Right lobe of liver (tissue), 6 donors: ENCODE data around the gene MRPL33. TPM values are rescaled to one million over a fixed set of nuclear protein-coding genes. Genes with fewer than 3 reads are reported as not detected.

Experiments
- ATAC-seq, 4 donors: fragments of 200-7000 bp; cut with Tn5 transposase; one replicate each; pipeline ENCODE4 v1.9.1; 2020; ENCODE audit warnings: mild to moderate bottlenecking in 4 of 4, moderate library complexity in 4 of 4
- DNase-seq, 3 donors: peaks; one replicate each; pipeline ENCODE4 v3.0.0-alpha.2; 2020
- H3K27ac ChIP-seq, 3 donors: fragments of 200-600 bp; one replicate each; pipeline ENCODE4 v1.8.0; 2022
- H3K27me3 ChIP-seq, 2 donors: fragments of 200-600 bp; one replicate each; pipeline ENCODE4 v1.8.0; 2022
- H3K36me3 ChIP-seq, 4 donors: fragments of 200-600 bp; sonication (generic) in 1 of 4; one replicate each; pipeline versions ENCODE4 v1.5.1 to v1.8.0; 2017 to 2022; ENCODE audit warnings: control low read depth in 1 of 4
- H3K4me1 ChIP-seq, 4 donors: fragments of 200-600 bp; sonication (generic) in 1 of 4; one replicate each; pipeline versions ENCODE4 v1.5.1 to v1.8.0; 2017 to 2022; ENCODE audit warnings: control low read depth in 1 of 4
- H3K4me3 ChIP-seq, 3 donors: fragments of 200-600 bp; one replicate each; pipeline ENCODE4 v1.8.0; 2022
- H3K9me3 ChIP-seq, 4 donors: fragments of 200-600 bp; sonication (generic) in 1 of 4; one replicate each; pipeline versions ENCODE4 v1.5.1 to v1.8.0; 2017 to 2022; ENCODE audit warnings: control low read depth in 1 of 4
- CTCF ChIP-seq, 4 donors: fragments of 200-600 bp in 3 of 4; fragments of 450-650 bp in 1 of 4; IDR thresholded peaks; one replicate each; pipeline versions ENCODE4 v1.5.1 to v1.8.0; 2016 to 2022; ENCODE audit warnings: antibody characterized with exemption in 4 of 4, mild to moderate bottlenecking in 2 of 4
- POLR2A ChIP-seq: fragments of 450-650 bp; IDR thresholded peaks from one replicate; pipeline ENCODE4 v1.6.1; 2017; ENCODE audit warnings: antibody characterized with exemption, mild to moderate bottlenecking
- WGBS: methylation state at CpG from one replicate; pipeline ENCODE4 v1.1.6; 2018; ENCODE audit warnings: low coverage, low lambda C conversion rate; ENCODE audit not compliant: insufficient coverage; ENCODE audit errors: missing lambda C conversion rate; 5-methylcytosine and 5-hydroxymethylcytosine counted together
- intact Hi-C, 2 donors: fragments of 100-400 bp; cut with DNase I; formaldehyde crosslinking; loops; one replicate each; pipeline versions ENCODE4 v1.11.2 to v1.14.1; 2022
- total RNA-seq, 6 experiments: library from RNA; depleted of rRNA in 2 of 6; stranded (reverse); fragments of >200 nt in 2 of 6; fragmentation: NEBNext Ultra II Directional in 3 of 6; extraction: Animal tissue kit (Norgen Biotek cat#: 25700) in 3 of 6; gene quantifications; one replicate each; pipeline versions ENCODE4 v1.1.0 to v1.2.4, GENCODE V29; 2016 to 2023
- donor health status: DM: no; HTN: yes; CAD: no.
- donor health status: DM: no; HTN: no; CAD: no.
- donor health status: DM: no; HTN: no; CAD: no.
- donor health status: DM: no; HTN: yes; CAD: no.
- donor health status: DM: no; HTN: yes; CAD: no.

The MRPL33 gene
- total RNA-seq, 6 experiments from 2014 or later = 28.9 to 63.4 (median 36.0) TPM

- Histone ChIP-seq H3K27me3 (no peaks in the 10 kb centered on the region), H3K4me3 (peak overlapping the region; percentile 27 to 57 (median 49)), H3K9me3 (no peaks in the 10 kb centered on the region), H3K36me3 (no peaks in the 10 kb centered on the region), H3K27ac (peak overlapping the region; percentile 88 to 98 (median 93)), H3K4me1 (peaks cover 2 to 47% (median 14%) of the 10 kb centered on the region in 4 donors)
- DNase-seq (peak; percentile 73 to 88 (median 84)), ATAC-seq (peak; percentile 52 to 78 (median 68))
- TF ChIP-seq POLR2A = peak; percentile 88
- no peak for TF ChIP-seq CTCF (IDR thresholded peaks at IDR 0.05)
- WGBS = 10% methylated on average over 2 of the region's 51 CpGs
- intact Hi-C loops = no loop called here
These were observed 36.1 kb upstream of the MRPL33 start for GRCh38 chr2:27735263-27735904.

GRCh38 chr2:27736031-27736889, 35.3 kb upstream of the MRPL33 start:
- intact Hi-C loops = no loop called here
- peak overlapping the region in 1 of 3 donors; percentile 57 for H3K4me3 ChIP-seq
- 62% methylated on average over 8 of the region's 10 CpGs for WGBS
- H3K9me3 ChIP-seq = no peaks in the 10 kb centered on the region
- peak overlapping the region; percentile 88 to 98 (median 93) for H3K27ac ChIP-seq
- TF ChIP-seq POLR2A (no peak), CTCF (IDR thresholded peaks at IDR 0.05) (no peak)
- H3K27me3 ChIP-seq = no peaks in the 10 kb centered on the region
- peak in 3 of 4 donors; percentile 5 to 31 (median 26) for ATAC-seq
- no peak for DNase-seq
- peaks cover 2 to 41% (median 14%) of the 10 kb centered on the region in 4 donors for H3K4me1 ChIP-seq
- no peaks in the 10 kb centered on the region for H3K36me3 ChIP-seq

- H3K9me3 ChIP-seq = no peaks in the 10 kb centered on the region
- no peak for TF ChIP-seq CTCF (IDR thresholded peaks at IDR 0.05)
- TF ChIP-seq POLR2A = no peak
- peak overlapping the region; percentile 88 to 98 (median 93) for H3K27ac ChIP-seq
- no peak overlapping the region for H3K4me3 ChIP-seq
- peaks cover 2 to 36% (median 14%) of the 10 kb centered on the region in 4 donors for H3K4me1 ChIP-seq
- peak in 2 of 3 donors; percentile 67 to 71 for DNase-seq
- no peaks in the 10 kb centered on the region for H3K36me3 ChIP-seq
- no peaks in the 10 kb centered on the region for H3K27me3 ChIP-seq
- 72% methylated on average over 4 of the region's 6 CpGs for WGBS
- ATAC-seq = peak in 3 of 4 donors; percentile 2 to 35 (median 3)
- intact Hi-C loops = no loop called here
These were observed 34.7 kb upstream of the MRPL33 start for GRCh38 chr2:27736890-27737204.

- Histone ChIP-seq H3K36me3 (no peaks in the 10 kb centered on the region), H3K27me3 (no peaks in the 10 kb centered on the region), H3K4me1 (peaks cover 2 to 36% (median 14%) of the 10 kb centered on the region in 4 donors), H3K4me3 (peak overlapping the region in 2 of 3 donors; percentile 8 to 10), H3K9me3 (no peaks in the 10 kb centered on the region), H3K27ac (peak overlapping the region; percentile 88 to 98 (median 93))
- TF ChIP-seq CTCF (IDR thresholded peaks at IDR 0.05) (peak in 3 of 4 donors; percentile 5 to 21 (median 6)), POLR2A (peak; percentile 31)
- DNase-seq (peak; percentile 82 to 83 (median 83)), ATAC-seq (peak; percentile 69 to 85 (median 79))
- intact Hi-C loops = no loop called here
- 20% methylated on average over 6 of the region's 7 CpGs for WGBS
These were observed 33.7 kb upstream of the MRPL33 start for GRCh38 chr2:27737676-27738348.
